HCT116 (cell line): Measurements from ENCODE around the gene EIF2AK3. TPM values are rescaled to one million over a fixed set of nuclear protein-coding genes. Genes with fewer than 3 reads are reported as not detected.
A peak's percentile ranks its signal among the peaks of the same experiment; 100 is the strongest.

Experiments used
- ATAC-seq: fragments of 200-7000 bp; cut with Tn5 transposase; 2 replicates; pipeline ENCODE4 v1.9.1; 2020; ENCODE audit warnings: mild to moderate bottlenecking, moderate library complexity
- BruUV-seq: library from RNA; stranded (reverse); fragments of 400-500 nt; replicated peaks from 2 replicates; lab custom pipeline; 2021; lab: Mats Ljungman, UMichigan
- CTCF ChIA-PET: fragments of 300-600 bp; sonication (Branson Sonifier 250); formaldehyde crosslinking; loops from one replicate; lab custom pipeline; 2021; ENCODE audit warnings: antibody characterized with exemption; lab: Charles Lee
- POLR2A ChIA-PET: fragments of 300-600, 350-600 bp; sonication (Branson Sonifier 250); formaldehyde crosslinking; loops from one replicate; lab custom pipeline; 2021; ENCODE audit warnings: antibody characterized with exemption; lab: Charles Lee
- RAD21 ChIA-PET, 2 experiments: fragments of 300-600 bp; sonication (Branson Sonifier 250); formaldehyde crosslinking; loops; one replicate each; lab custom pipeline; 2023; ENCODE audit warnings: low total read pairs in 2 of 2; ENCODE audit not compliant: uncharacterized antibody in 2 of 2, unreplicated experiment in 2 of 2, low non-redundant PET in 1 of 2; lab: Charles Lee
- DNase-seq: peaks from one replicate; pipeline ENCODE4 v3.0.0-alpha.2; 2010; ENCODE audit warnings: low read depth, low spot score
- H2AFZ ChIP-seq: fragments of 200-600 bp; shearing (Covaris generic), sonication (generic); 2 replicates; pipeline ENCODE4 v1.6.1; 2017; ENCODE audit warnings: low read depth, mixed run types, mixed read lengths, antibody characterized with exemption, low read length; ENCODE audit not compliant: poor library complexity, severe bottlenecking
- H3K27ac ChIP-seq: 2 replicates; pipeline ENCODE4 v1.5.1; 2012; ENCODE audit warnings: low read depth, low read length
- H3K27me3 ChIP-seq: fragments of 200-600 bp; sonication (generic); 2 replicates; pipeline ENCODE4 v1.6.1; 2016; ENCODE audit warnings: mixed run types, low read length, mixed read lengths; ENCODE audit not compliant: insufficient read depth
- H3K36me3 ChIP-seq, 2 experiments: fragments of 200-500 bp in 1 of 2; fragments of 200-600 bp in 1 of 2; sonication (Bioruptor generic) in 1 of 2; sonication (generic) in 1 of 2; 2 replicates each; pipeline versions ENCODE4 v1.5.1 to v1.6.1; 2014 to 2016; ENCODE audit warnings: low read length in 2 of 2, inconsistent platforms in 1 of 2, mixed read lengths in 1 of 2, mixed run types in 1 of 2; ENCODE audit not compliant: insufficient read depth in 2 of 2, control insufficient read depth in 1 of 2
- H3K4me1 ChIP-seq, 2 experiments: fragments of 200-600 bp in 1 of 2; sonication (generic) in 1 of 2; 2 replicates each; pipeline versions ENCODE4 v1.5.1 to v1.6.1; 2012 to 2017; ENCODE audit warnings: low read length in 2 of 2, inconsistent platforms in 1 of 2, mild to moderate bottlenecking in 1 of 2, mixed read lengths in 1 of 2, mixed run types in 1 of 2, moderate library complexity in 1 of 2; ENCODE audit not compliant: insufficient read depth in 2 of 2, control insufficient read depth in 1 of 2
- H3K4me2 ChIP-seq: fragments of 200-600 bp; sonication (generic); 2 replicates; pipeline ENCODE4 v1.6.1; 2017; ENCODE audit warnings: mixed run types, low read length, mixed read lengths
- H3K4me3 ChIP-seq, 2 experiments: fragments of 200-600 bp in 1 of 2; sonication (generic) in 1 of 2; replicated peaks in 1 of 2; 2 replicates each; pipeline ENCODE4 v1.5.1; 2011 to 2016; ENCODE audit warnings: low read length in 2 of 2, control low read depth in 1 of 2, low read depth in 1 of 2, mild to moderate bottlenecking in 1 of 2, mixed read lengths in 1 of 2, mixed run types in 1 of 2
- H3K79me2 ChIP-seq: fragments of 200-600 bp; sonication (generic); 2 replicates; pipeline ENCODE4 v1.6.1; 2017; ENCODE audit warnings: mild to moderate bottlenecking, mixed run types, low read length, moderate library complexity, mixed read lengths; ENCODE audit not compliant: insufficient read depth
- H3K9ac ChIP-seq: fragments of 200-600 bp; sonication (generic); 2 replicates; pipeline ENCODE4 v1.6.1; 2016; ENCODE audit warnings: low read length, mixed read lengths
- H3K9me2 ChIP-seq: fragments of 200-600 bp; sonication (generic), shearing (Covaris generic); 2 replicates; pipeline ENCODE4 v1.6.1; 2017; ENCODE audit warnings: mixed run types, mild to moderate bottlenecking, moderate library complexity; ENCODE audit not compliant: insufficient read depth
- H3K9me3 ChIP-seq, 2 experiments: fragments of 200-500 bp in 1 of 2; fragments of 200-600 bp in 1 of 2; sonication (Bioruptor generic) in 1 of 2; sonication (generic) in 1 of 2; 2 replicates each; pipeline ENCODE4 v1.6.1; 2014 to 2017; ENCODE audit warnings: low read length in 2 of 2, mixed read lengths in 2 of 2, inconsistent platforms in 1 of 2, low read depth in 1 of 2, mild to moderate bottlenecking in 1 of 2, mixed run types in 1 of 2, moderate library complexity in 1 of 2; ENCODE audit not compliant: control insufficient read depth in 1 of 2, insufficient read depth in 1 of 2
- H4K20me1 ChIP-seq: fragments of 200-600 bp; sonication (generic), shearing (Covaris generic); 2 replicates; pipeline ENCODE4 v1.6.1; 2017; ENCODE audit warnings: mixed run types, mild to moderate bottlenecking, moderate library complexity; ENCODE audit not compliant: insufficient read depth
- ATF3 ChIP-seq: IDR thresholded peaks from 2 replicates; pipeline ENCODE4 v1.6.1; 2012
- EZH2 ChIP-seq: fragments of 200-600 bp; sonication (generic); IDR thresholded peaks from 2 replicates; pipeline ENCODE4 v1.6.1; 2017; ENCODE audit warnings: antibody characterized with exemption, mixed run types
- POLR2A ChIP-seq: IDR thresholded peaks from 2 replicates; pipeline ENCODE4 v1.7.0; 2011; ENCODE audit warnings: borderline replicate concordance; ENCODE audit not compliant: insufficient read depth, insufficient read length; ENCODE audit errors: extremely low read depth
- REST ChIP-seq: IDR thresholded peaks from 2 replicates; pipeline ENCODE4 v1.6.1; 2012; ENCODE audit warnings: low read depth
- SIN3A ChIP-seq: IDR thresholded peaks from 2 replicates; pipeline ENCODE4 v1.6.1; 2012; ENCODE audit warnings: low read depth
- SRF ChIP-seq: IDR thresholded peaks from 2 replicates; pipeline ENCODE4 v1.6.1; 2012; ENCODE audit warnings: low read depth
- intact Hi-C: fragments of 100-400 bp; cut with micrococcal nuclease; formaldehyde crosslinking; loops from 2 replicates; pipeline ENCODE4 v1.10.0; 2022
- total RNA-seq: library from RNA; stranded (reverse); gene quantifications from one replicate; pipeline ENCODE4 v1.2.1, GENCODE V29; 2021; ENCODE audit not compliant: unreplicated experiment

Gene EIF2AK3
- total RNA-seq, 1 experiment from 2014 or later, result 8.9 TPM

- no peaks in the 10 kb centered on the region for H3K36me3 ChIP-seq
- peak overlapping the region; percentile 94 for H3K4me2 ChIP-seq
- no peak for DNase-seq
- peaks cover 15% of the 10 kb centered on the region for H3K79me2 ChIP-seq
- H4K20me1 ChIP-seq, result no peaks in the 10 kb centered on the region
- TF ChIP-seq ATF3 (no peak), POLR2A (no peak), REST (no peak), SIN3A (no peak), EZH2 (no peak), SRF (no peak)
- peak overlapping the region; percentile 70 to 78 for H3K4me3 ChIP-seq
- BruUV-seq, result no TSS peak
- POLR2A ChIA-PET, result interaction anchor here (0.8 to 1.9 kb wide), 3 partner anchors 12 to 58 kb away, joined by 3 to 6 read pairs (median 3); no protein-coding TSS in a partner anchor
- RAD21 ChIA-PET, result no interaction called here
- ATAC-seq, result no peak
- H3K27ac ChIP-seq, result peak overlapping the region; percentile 85; the same call in 1 of the 2 replicates
- H2AFZ ChIP-seq, result no peak overlapping the region
- H3K9me3 ChIP-seq, result no peaks in the 10 kb centered on the region
- CTCF ChIA-PET, result no interaction called here
- intact Hi-C loops, result no loop called here
- peaks cover 11 to 20% of the 10 kb centered on the region in 2 experiments for H3K4me1 ChIP-seq
- H3K9me2 ChIP-seq, result no peaks in the 10 kb centered on the region
- peak overlapping the region; percentile 80 for H3K9ac ChIP-seq
- H3K27me3 ChIP-seq, result no peaks in the 10 kb centered on the region
Measured at GRCh38 chr2:88628571-88628939, 1.3 kb upstream of the EIF2AK3 start.
